Measurements from ENCODE around the gene SLC4A4.
"Not testable (repeated sequence)": the region's sequence is repeated elsewhere in the genome, so short reads cannot be mapped to it uniquely, and the experiment has no call there.

The SLC4A4 gene

GRCh38 chr4:71361476-71361875, 22.7 kb downstream of the SLC4A4 start:
- no peak for DNase-seq

GRCh38 chr4:71366766-71367165, 27.9 kb downstream of the SLC4A4 start:
- no peak for DNase-seq

GRCh38 chr4:71367546-71367945, 28.7 kb downstream of the SLC4A4 start:
- no peak for DNase-seq

- no peak for DNase-seq
These were observed 30.1 kb downstream of the SLC4A4 start for GRCh38 chr4:71368906-71369305.

- DNase-seq: no peak
These were observed 30.7 kb downstream of the SLC4A4 start for GRCh38 chr4:71369536-71369935.

- no peak for DNase-seq
These were observed 36.7 kb downstream of the SLC4A4 start for GRCh38 chr4:71375494-71375893.

GRCh38 chr4:71377561-71377960, 38.7 kb downstream of the SLC4A4 start:
- no peak for DNase-seq

- DNase-seq: no peak
These were observed 40.3 kb downstream of the SLC4A4 start for GRCh38 chr4:71379126-71379525.

GRCh38 chr4:71380788-71381187, 42.0 kb downstream of the SLC4A4 start:
- no peak for DNase-seq

GRCh38 chr4:71382125-71382899, 43.5 kb downstream of the SLC4A4 start:
- no peak for DNase-seq

GRCh38 chr4:71382900-71383560, 44.2 kb downstream of the SLC4A4 start:
- no peak for DNase-seq

GRCh38 chr4:71383984-71384383, 45.2 kb downstream of the SLC4A4 start:
- DNase-seq: no peak

GRCh38 chr4:71389149-71389827, 50.5 kb downstream of the SLC4A4 start:
- no peak for DNase-seq

GRCh38 chr4:71392109-71392508, 53.3 kb downstream of the SLC4A4 start:
- DNase-seq: no peak

- DNase-seq: no peak
These were observed 57.6 kb downstream of the SLC4A4 start for GRCh38 chr4:71396382-71396781.

- DNase-seq: no peak
These were observed 62.0 kb downstream of the SLC4A4 start for GRCh38 chr4:71400810-71401209.

GRCh38 chr4:71402616-71403015, 63.8 kb downstream of the SLC4A4 start:
- no peak for DNase-seq

- no peak for DNase-seq
These were observed 65.2 kb downstream of the SLC4A4 start for GRCh38 chr4:71404049-71404448.

- no peak for DNase-seq
These were observed 67.0 kb downstream of the SLC4A4 start for GRCh38 chr4:71405791-71406190.

- no peak for DNase-seq
These were observed 67.7 kb downstream of the SLC4A4 start for GRCh38 chr4:71406459-71406963.

GRCh38 chr4:71408961-71409360, 70.1 kb downstream of the SLC4A4 start:
- not testable (repeated sequence) for DNase-seq

GRCh38 chr4:71411981-71412380, 73.2 kb downstream of the SLC4A4 start:
- no peak for DNase-seq

- no peak for DNase-seq
These were observed 76.7 kb downstream of the SLC4A4 start for GRCh38 chr4:71415491-71415890.

- no peak for DNase-seq
These were observed 78.3 kb downstream of the SLC4A4 start for GRCh38 chr4:71417150-71417549.

Measured in NCI-H1092 (cell line).